Activated CD4-positive, alpha-beta T cell treated with anti-CD3 and anti-CD28 coated beads for 24 hours (primary cell): ENCODE data around the gene KIF1B.
"Not testable (repeated sequence)": the region's sequence is repeated elsewhere in the genome, so short reads cannot be mapped to it uniquely, and the experiment has no call there.

Source experiments
- DNase-seq, 2 donors: peaks; one replicate each; pipeline ENCODE4 v3.0.0-alpha.2; 2020; ENCODE audit warnings: low read depth in 2 of 2

The KIF1B gene

DNA sequence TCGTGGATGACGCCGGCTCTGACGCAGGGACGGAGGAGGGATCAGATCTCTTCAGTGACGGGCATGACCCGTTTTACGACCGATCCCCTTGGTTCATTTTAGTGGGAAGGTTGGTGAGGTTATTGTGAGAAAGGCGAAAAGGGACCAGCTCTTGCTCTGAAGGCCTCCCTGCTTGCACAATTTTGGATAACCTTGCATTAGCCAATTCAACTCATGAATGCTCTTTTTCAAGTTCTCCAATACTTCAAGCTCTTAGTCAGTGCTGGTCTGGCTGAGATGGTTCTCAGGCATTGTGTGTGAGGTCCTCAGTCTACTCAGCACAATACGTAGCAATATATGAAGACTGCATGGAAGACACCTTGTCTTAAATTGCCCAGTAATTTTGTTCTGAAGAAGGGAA is 115.9 kb downstream of the KIF1B start:
- DNase-seq = no peak

DNA sequence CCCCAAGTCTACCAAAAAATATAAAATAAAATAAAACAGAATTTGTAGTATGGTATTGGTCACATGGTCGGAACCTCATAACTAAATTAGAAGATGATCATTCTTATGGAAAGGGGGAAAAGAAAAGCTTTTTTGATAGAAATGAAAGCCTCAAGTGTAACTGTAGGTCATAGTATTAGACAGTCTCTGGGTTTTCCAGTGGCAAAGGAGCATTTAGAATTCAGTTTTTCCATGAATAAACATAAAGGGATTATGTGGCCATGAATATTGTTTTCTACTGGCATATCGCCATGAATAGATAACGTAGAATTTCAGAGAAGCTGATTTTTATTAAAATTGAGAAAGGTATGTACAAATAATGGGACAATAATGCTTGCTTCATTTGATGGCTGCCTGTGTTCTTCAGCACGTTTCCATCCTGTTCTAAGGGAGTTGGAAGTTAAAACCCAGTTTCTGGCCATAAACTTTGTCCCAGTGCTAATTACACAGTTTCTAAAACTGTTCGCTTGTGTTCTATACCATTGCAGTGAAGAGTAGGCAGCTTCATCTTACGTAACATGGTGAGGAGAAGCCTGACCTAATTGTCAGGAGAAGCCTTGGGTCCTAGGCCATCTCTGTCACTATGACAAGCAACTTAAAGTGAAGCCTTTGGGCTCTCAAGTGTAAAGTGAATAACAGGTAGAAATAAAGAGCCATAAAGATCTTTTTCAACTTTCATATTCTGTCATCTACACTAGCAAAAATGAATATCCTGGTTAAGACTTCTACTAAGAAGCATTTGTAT is 118.0 kb downstream of the KIF1B start:
- no peak for DNase-seq

DNA sequence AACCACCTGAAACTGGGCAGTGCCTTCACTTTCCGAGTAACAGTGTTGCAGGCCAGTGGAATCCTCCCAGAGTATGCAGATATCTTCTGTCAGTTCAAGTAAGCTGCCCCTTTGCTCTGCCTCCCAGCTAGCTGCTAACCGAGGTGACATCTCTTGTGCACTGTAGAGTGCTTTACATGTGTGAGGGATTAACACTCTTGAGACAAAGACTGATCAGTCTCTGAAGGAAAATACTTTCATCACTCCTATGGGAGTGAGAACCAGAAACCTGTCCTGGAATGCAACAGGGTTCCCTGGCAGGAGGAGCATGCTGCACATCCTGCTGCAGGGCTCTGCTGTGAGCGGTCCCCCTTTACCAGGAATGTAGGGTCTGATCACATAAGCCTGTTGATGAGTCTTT is 127.1 kb downstream of the KIF1B start:
- no peak for DNase-seq

DNA sequence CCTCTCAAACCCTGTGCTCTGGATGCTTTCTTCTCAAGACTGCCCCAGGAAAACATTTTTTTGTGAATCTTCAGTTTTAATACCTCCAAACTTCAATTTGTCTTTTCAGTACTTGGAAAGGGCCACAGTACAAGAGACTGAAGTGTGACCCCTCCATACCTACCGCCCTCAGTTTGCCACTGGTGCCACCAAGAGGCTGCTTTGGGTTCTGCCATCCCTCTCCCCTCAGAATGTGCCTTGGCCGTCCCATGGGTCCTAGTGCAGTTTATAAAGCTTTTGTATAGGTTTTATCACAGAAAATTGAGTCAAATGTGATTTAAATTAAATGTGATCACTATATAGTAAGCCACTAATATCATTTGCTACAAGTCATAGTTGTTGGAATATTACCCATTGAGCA is 127.7 kb downstream of the KIF1B start:
- peak; percentile 15 to 23 for DNase-seq

DNA sequence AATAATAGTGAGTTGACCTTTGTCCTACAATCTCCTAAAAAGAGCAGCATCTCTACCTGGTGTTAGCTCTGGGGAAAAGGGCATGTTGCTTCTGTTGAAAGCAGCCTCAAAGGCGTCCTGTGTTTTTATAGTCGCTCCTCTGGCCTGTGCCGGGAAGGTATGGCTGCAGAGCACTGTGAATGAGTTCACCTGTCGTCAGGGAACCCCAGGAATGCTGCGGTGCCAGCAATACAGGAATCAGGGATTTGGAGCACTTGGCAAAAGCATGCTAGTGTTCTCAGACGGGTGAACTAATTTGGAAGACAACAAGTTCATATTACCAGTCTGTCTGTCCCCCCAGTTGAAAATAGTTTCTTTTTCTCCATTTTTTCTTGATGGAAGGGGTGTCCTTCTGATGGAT is 128.2 kb downstream of the KIF1B start:
- no peak for DNase-seq

DNA sequence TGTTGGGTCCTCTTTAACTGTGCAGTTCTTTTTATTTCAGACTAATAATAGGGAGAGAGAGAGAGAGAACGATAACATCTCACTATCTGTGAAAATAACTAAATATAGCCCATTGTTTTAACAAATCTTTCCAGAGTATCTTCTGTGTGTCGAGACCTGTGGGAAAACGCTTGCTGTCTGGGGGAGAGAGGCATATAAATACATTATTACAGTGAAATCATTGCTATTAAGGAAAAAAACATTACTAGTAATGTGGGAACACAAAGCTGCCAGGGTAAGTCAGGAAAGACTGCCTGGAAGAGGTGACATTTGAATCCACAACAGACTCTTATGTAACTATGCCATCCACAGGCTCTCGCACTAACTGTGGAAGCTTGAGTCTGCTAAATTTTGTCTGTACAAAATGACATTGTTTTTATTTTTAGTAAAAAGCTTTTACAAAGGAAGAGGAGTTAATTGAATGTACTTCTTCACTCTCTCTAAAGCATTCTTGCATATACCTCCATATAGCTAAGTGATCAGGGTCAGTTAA is 128.7 kb downstream of the KIF1B start:
- DNase-seq = no peak

DNA sequence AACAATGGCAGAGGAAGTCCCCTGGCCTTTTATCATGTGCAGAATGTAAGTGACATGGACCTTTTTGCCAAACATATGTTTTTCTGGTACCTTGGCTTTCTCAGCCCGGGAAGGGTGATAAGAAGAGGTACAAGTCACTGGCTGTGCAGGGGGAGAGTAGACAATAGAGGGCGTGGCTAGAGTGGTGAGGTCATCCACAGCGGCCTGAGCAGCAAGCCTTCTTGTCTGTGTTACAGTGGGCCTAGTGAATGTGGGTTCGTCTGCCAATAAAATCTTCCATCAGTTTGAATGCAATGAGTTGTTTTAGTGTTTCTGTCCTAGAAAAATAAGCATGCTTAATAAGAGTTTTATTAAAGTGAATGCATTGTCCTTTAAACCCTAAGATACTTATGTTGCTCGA is 129.4 kb downstream of the KIF1B start:
- DNase-seq = no peak

DNA sequence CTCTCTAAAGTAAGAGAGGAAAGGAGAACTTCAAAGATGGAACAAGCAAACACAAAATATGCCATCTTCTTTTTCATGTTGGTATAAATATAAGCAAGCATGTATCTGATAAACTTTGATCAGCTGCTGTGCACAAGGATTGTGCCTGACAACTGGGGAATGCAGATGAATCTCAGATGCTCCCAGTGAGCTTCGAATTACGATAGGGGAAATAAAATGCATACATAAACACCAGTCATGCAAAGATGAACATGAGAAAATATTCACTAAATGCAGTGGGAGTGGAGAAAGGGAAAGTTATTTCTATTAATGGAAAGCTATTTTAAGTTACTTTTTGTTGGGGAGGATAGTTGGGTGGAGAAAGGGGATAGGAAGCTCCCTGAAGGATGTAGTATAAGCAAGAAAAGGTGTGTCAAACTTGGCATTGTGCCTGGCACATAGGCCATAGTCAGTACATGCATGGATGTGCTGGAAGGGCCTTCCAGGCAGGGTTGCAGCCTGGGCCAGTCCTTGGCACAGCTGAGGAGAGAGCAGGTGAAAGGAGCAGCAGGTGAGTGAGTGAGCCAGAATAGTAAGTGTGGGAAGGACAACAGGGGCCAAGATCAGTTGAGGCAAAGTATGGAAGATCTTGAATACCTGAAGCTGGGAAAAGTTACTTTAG is 130.7 kb downstream of the KIF1B start:
- DNase-seq = no peak

DNA sequence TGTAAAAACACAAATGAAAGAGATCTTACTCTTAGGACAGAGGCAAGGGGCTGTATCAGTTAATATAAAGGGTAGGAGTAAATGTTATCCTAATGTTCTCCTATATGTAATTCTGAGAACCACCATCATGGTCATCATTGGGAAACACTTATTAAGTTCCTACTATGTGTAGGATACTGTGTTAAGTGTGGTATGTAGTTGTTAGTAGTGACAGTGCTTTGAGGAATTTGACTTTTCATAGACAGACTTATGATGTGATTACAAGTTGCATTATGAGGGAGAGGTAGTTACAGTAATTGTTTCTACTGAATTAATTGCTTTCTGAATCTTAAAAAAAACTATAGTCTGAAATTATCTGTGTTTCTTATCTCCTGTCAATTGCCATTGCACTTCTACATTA is 136.7 kb downstream of the KIF1B start:
- no peak for DNase-seq

DNA sequence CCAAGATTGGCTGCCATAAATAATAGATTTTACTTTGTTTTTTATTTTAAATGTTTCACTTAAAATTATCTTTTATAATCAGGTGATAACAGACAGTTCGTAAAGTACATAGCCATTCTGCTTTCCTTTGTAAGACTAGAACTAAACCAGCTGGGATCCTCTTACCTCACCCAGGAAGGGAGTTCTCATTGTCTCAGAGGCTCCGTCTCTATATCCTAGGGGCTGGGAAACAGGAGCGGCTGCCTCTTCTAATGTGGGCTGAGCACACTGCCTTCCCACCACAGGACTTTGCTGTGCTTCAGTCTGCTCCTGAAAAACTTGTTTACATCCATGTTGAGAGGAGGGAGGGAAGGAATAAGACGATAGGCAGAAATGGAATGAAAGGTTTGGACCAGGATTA is 142.9 kb downstream of the KIF1B start:
- DNase-seq = no peak

DNA sequence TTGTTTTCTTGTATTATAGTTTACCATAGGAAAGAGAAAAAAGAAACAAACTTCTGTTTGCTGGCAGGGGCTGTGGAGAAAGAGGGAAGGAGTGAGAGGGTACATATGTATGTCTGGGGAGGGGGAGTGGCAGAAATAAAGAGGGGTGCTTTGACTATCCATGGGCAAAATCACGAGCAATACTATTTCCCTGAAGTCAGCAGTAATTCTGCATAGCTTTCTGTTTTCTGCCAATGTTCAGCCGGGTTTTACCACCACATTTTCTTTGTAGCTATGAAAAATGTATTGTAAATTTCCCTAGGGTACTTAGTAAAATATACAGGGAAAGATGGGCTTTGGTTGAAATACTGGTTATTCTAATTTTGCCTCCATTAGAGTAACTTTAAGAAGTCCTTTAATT is 143.3 kb downstream of the KIF1B start:
- no peak for DNase-seq

DNA sequence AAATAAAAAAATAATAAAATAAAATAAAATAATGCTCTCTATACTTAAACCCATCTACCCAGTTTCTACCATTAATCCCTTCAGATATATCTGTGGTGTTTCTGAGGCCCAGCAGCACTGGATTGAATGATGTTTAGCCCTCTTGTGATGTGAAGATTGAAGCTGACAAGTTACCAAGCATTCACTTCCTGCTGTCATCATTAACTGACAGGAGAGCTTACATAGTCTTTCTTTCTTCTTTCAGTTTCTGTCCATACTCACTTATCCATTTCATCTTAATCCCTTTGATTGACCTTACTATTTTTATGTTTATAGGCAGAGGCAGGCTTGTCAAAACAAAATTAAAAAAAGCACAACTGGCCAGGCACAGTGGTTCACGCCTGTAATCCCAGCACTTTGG is 149.7 kb downstream of the KIF1B start:
- DNase-seq = no peak

DNA sequence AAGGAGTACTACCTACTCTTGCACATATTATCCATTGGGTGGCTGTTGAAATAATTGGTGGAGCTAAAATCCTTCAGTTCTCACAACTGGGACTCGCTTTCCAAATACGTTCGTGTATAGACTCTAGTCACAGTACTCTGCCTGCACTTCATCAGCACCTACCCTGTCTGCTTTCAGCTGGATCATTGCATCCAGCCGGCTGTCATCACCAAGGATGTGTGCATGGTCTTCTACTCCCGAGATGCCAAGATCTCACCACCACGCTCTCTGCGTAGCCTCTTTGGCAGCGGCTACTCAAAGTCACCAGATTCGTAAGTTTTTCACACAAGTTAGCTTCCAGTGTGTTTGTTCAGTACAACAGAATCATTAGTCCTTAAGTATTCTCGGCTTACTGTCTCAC is 151.1 kb downstream of the KIF1B start:
- DNase-seq = no peak

DNA sequence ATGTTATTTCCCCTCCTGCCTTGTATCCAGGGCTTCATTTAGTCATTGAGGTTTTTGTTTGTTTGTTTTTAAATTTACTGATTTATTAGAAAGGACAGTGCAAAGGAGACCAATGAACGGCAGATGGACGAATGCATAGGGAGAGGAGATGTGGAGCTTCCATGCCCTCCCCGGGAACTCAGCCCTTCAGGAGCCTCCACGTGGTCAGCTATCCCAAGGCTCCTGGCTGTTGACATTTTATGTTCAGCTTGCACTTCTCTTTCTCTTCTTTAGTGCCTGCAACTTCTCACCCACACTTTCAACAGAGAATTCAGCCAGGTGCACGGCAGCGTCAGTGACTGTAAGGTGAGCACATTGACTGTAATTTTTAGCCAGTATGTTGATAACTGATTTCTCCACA is 157.8 kb downstream of the KIF1B start:
- DNase-seq = no peak

DNA sequence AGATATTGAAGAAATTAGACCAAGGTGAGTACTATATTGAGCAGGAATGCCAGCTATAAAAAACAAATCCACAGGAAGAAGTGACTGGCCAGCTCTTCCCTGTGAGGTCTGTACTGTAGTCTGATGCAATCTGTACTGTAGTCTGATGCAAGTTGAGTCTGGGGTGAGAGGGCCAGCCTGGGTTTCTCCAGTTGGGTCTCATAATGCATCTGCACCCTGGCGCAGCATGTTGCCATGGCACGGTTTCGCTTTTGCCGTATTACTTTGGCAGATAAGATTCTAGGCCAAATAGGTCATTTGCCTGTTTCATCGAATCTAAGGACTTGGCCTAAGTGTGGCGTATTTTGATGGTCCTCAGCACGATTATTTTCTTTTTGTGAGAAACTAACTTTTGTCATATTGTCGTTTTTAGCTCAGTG is 164.1 kb downstream of the KIF1B start:
- DNase-seq = no peak

DNA sequence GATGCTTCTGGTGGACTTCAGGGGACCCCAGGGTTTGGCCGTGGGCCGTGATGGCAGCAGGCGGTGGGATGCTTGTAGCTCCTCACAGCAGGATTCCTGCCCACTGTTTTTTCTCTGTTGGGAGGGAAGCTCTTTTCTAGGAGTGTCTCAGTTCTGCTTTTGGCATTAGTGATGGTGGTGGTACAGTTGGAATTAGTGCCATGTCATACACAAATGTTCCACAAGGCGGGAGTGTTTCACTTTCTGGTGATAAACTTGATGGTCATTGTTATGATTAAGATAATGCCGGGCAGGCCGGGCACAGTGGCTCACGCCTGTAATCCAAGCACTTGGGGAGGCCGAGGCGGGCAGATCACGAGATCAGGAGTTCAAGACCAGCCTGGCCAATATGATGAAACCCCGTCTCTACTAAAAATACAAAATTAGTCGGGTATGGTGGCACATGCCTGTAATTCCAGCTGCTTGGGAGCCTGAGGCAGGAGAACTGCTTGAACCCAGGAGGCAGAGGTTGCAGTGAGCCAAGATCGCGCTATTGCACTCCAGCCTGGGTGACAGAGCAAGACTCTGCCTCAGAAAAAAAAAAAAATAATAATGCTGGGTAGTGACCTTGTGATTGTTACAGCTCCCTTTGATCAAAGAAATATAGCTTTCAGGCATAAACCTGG is 167.1 kb downstream of the KIF1B start:
- DNase-seq = not testable (repeated sequence)

DNA sequence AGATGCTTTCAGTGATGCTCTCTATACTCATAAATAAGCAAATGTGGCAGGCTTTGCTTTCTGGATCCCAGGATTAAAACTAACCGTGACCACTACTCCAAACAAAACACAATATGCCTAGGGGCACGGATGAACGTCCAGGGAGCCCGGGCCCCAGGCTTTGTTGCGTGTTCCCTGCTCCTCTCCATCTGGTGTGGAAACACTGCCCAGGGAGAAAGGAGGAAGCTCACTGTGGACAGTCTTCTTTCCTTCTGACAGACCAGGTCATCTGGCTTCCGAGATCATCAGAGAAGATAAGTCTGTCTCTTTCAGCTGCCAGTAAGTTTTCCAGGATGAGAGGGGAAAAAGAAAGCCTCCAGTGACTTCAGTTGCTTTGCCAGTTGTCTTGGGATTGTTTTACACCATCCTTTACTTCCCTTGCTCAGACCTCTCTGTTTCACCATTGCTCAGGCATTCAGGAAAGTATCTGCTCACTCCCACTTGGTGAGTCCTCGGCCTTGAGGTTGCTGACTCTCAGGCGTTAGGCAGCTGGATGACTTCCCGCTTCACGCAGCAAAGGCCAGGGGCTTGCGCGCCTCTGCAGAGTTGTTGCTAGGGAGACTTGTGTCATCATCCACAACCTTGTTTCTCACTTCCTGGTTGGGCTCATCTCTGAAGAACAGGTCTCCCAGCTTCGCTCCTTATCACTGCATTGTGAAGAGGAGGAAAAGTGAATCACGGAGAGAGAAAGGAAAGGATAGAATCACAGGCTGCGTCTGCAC is 167.9 kb downstream of the KIF1B start:
- no peak for DNase-seq

DNA sequence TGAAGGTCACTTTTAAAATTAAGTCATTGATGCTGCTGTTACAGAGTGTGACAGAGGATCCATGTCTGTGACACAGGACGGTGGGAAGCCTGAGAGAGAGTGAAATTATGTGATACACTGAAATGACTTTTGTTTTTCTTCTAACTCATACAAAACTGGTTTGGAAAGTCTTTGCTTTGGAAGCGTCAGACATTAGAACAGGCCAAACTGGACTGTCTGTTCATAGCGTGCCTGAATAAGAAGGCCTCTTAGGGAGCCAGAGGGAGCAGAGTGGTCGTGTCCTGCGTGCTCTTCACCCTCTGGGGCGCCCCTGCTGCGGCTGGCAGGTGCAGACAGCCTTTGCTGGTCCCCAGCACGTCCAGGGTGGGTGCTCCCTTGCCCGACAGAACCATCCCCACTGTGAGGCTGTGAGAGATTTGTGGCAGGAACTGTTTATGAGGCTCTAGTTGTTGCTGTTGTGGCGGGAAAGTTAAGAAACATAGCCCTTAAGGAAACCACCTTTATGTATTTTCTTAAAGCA is 168.8 kb downstream of the KIF1B start:
- no peak for DNase-seq

DNA sequence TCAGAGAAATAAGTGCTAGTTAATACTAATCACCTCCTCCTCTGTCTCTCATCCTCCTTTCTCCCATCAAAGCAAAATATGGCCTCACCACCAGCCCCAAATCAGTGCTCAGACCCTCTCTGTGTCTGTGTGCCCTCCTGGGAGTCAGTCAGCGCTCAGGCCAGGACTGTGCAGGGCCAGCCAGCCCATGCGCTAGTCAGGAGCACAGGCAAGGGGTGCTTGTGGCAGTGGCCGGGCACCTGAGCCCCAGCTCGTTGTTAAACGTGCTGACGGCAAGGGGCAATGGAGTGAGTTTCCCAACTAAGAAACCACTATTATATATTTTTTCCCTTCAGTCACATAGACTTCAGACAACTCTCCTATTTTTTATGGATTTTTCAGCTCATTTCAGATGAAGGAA is 169.3 kb downstream of the KIF1B start:
- DNase-seq = no peak

DNA sequence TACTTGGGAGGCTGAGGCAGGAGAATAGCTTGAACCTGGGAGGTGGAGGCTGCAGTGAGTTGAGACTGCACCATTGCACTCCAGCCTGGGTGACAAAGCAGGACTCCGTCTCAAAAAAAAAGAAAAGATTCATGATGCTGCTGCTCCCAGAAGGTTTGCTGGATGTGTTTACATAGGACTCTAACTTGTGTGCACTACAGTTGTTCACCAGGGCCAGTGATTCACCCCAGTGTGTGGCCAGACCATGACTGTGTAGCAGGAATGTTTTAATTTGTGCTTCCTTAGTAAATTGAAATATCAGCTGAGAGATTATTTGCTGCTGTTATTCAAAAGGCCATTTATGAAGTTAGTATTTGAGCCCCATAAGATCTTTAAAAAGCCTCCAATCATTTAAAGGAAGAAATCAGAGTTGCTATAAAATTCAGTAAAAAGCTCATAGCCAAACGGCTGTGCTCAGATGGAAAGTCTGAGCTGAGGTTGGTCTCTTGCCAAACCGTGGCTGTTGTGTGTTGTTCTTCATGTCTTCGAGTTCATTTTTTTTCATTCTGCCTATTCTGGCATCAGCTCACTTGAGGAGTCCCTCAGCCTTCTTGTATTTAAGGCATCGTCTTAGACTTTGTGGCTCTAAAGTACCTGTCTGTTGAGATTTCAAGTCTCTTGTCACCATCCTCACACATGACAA is 170.4 kb downstream of the KIF1B start:
- DNase-seq = no peak

DNA sequence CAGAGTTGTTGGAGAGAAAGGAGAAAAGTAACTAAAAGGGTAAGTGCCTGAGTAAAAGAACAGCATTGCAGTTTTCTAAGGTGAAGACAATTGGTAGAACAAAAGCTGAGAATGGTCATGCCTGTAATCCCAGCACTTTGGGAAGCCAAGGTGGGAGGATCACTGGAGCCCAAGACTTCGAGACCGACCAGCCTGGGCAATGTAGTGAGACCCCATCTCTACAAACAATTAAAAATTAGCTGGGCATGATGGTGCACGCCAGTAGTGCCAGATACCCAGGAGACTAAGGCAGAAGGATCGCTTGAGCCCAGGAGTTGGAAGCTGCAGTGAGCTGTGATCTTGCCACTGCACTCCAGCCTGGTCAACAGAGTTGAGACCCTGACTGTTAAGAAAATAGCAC is 173.3 kb downstream of the KIF1B start:
- DNase-seq = no peak
